GM18502 (cell line): ENCODE results near the gene CD70.
"Not testable (repeated sequence)": the region's sequence is repeated elsewhere in the genome, so short reads cannot be mapped to it uniquely, and the experiment has no call there.

Experiments
- ATAC-seq: cut with Tn5 transposase; IDR thresholded peaks from one replicate; pipeline ENCODE4 v1.9.1; 2021; ENCODE audit warnings: mild to moderate bottlenecking; ENCODE audit not compliant: unreplicated experiment, poor library complexity

Gene CD70, protein sequence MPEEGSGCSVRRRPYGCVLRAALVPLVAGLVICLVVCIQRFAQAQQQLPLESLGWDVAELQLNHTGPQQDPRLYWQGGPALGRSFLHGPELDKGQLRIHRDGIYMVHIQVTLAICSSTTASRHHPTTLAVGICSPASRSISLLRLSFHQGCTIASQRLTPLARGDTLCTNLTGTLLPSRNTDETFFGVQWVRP

GRCh38 chr19:6590827-6591319 lies at the start of gene CD70:
Gene CD70, minus strand, starts transcription at chr19:6591150. Its CDS starts 148 bp downstream, at chr19:6591002.
- peak; percentile 54 for ATAC-seq

GRCh38 chr19:6640333-6640732 lies 49.4 kb upstream of the CD70 start:
- not testable (repeated sequence) for ATAC-seq

GRCh38 chr19:6639439-6639838 lies 48.5 kb upstream of the CD70 start:
- ATAC-seq: no peak

- ATAC-seq: not testable (repeated sequence)
Observed at GRCh38 chr19:6633456-6633813, 42.5 kb upstream of the CD70 start.

GRCh38 chr19:6632747-6633455 lies 42.0 kb upstream of the CD70 start:
- ATAC-seq: not testable (repeated sequence)

DNA sequence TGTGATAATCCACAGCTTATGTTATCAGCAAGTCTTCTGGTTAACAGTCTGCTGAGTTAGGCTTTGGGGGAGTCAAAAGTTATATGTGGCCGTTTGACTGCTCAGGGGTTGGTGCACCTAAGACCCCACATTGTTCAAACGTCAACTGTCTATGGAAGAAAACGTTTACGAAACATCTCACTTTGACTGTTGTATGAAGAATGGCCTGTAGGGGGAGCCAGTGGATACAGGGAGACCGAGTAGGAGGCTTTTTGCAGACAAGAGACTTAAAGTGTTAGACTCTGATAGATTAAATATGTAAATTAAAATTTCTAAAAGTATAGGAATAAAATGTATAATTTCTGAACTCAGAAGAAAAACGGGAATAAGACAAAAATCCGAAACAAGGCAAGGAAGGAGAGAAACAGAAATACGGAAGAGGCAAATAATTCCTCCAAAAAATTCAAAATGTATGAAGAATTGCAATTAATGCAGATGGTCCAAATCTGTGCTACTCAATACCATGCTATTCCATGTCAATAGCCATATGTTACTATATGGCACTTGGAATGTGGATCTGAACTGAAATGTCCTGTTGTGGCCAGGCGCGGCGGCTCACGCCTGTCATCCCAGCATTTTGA lies 41.2 kb upstream of the CD70 start:
- ATAC-seq: no peak

- ATAC-seq: no peak
Observed at GRCh38 chr19:6626764-6627163, 35.8 kb upstream of the CD70 start.

DNA sequence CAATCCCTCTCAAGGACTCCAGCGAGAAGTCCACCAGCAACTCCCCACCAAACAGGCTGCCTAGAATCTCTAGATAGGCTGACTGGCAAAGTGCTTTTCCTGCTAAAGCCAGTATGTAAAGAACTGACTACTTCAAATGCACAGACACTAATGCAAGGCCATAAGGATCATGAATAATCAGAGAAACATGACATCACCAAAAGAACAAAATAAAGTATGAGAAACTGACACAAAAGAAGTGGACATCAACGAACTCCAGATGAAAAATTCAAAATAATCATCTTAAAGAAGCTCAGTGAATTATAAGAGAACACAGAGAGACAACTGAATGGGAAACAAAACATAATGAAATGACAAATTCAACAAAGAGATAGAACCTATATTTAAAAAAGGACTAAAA lies 26.4 kb upstream of the CD70 start:
- no peak for ATAC-seq

DNA sequence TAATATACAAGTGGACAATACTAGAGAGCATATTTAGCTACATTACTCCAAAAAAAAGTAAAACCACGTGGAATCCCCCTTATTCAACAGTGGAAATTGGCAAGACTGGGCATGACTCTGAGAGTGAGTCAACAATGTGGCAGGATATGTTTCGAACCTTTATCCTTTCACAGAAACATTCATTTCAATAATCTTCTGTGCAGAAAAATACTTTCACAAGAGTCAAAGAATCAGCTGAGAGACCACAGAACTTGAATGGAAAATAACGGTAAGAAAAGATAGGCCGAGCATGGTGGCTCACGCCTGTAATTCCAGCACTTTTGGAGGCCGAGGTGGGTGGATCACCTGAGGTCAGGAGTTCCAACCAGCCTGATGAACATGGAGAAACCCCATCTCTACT lies 25.1 kb upstream of the CD70 start:
- ATAC-seq: no peak

DNA sequence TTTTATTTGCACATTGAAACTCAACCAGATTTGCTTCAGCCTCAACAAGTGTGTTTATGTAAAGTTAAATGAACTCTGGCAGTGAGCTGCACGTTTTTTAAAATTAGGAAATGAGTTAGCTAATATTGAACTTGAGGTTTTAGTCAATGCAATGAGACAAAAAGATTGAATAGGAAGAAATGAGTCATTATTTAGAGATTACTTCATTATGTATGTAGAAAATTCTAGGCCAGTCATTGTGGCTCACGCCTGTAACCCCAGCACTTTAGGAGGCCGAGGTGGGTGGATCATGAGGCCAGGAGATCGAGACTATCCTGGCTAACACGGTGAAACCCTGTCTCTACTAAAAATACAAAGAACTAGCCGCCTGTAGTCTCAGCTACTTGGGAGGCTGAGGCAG lies 22.8 kb upstream of the CD70 start:
- ATAC-seq: no peak

DNA sequence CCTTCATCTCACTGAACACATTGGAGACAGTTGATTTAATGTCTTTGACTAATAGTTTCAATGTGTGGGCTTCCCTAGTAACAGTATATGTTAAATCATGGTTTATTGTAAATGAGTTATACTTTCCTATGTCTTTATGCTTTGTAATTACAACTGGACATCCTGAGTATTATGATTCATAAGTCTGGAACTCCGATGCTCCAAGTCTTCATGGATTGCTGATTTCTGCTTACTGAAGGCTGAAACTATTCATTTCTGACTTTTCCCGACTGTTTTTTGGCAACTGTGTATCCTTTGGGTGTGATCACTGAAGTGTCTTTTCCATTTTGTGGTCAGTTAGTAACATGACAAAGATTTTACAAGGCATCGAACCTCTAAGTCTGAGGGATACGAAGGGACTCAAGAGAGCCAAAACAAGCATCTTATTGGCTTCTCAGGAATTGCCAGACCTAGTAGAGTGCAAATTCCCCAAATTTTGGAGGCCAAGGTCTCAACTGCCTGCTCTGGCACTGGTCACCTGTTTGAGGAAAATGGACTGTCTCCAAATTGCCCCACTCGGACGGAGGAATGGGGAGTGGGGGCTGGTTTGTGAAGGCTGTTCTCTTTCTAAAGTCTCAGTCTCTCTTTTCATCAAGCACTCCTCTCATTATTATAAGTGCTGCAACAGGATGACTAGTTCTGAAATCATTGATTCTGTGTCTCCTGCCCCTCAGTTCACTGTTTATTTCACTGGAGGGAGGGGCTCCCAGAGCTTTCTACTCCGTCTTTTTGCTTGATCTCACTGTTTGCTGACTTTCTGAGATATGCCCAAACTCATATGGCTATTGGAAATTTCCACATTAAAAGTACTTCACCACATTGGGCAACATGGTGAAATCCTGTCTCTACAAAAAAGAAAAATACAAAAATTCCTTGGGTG lies 20.2 kb upstream of the CD70 start:
- ATAC-seq: no peak

DNA sequence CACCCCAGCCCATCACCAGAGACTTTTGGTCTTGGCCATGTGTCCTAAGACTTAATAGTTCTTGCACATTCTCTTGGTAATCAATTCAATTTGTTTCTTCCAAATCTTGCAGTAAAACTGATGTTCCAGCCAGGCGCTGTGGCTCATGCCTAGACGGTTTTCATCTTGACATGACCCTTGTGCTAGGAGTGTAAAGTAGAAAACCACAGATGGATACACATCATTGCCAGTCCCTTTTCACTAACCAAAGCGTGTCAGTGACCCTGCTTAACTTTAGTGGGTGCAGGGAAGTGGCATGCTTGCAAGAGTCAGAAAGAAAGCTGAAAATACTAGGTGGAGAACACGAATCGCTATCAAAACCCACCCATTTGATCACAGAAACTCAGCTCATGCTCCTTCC lies 18.0 kb upstream of the CD70 start:
- no peak for ATAC-seq

- not testable (repeated sequence) for ATAC-seq
Observed at GRCh38 chr19:6608146-6608545, 17.2 kb upstream of the CD70 start.

GRCh38 chr19:6606276-6607070 lies 15.5 kb upstream of the CD70 start:
- ATAC-seq: not testable (repeated sequence)

DNA sequence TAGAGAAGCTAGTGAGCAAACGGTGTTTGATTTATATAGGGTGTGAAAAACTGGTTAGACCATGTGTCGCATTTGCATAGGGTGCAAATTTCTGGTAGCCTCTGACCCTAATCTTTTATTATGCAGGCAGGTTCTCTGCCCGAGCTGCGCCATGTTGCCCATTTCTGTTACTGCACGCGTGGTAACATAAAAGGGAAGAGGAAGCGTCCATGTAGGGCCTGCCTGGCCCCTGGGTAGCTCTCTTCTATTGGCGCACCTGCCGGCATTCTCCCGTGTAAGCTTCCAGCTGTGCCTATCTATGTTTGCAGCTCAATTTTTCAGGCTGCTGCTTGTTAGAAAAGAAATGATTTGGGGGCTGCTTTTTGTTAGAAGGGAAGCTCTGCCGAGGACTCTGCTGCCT lies 14.0 kb upstream of the CD70 start:
- no peak for ATAC-seq

DNA sequence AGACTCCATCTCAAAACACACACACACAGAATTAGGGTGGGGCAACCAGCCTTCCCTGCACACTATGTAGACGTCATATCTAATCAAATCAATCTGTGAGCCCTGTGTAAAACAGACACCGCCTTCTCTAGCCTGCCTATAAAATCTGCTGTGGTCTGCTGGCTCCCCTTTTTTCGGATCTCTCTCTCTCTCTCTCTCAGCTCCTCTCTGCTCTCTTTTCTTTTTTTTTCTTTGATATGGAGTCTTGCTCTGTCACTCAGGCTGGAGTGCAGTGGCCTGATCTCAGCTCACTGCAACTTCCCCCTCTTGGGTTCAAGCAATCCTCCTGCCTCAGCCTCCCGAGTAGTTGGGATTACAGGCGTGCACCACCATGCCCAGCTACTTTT lies 11.8 kb upstream of the CD70 start:
- no peak for ATAC-seq

DNA sequence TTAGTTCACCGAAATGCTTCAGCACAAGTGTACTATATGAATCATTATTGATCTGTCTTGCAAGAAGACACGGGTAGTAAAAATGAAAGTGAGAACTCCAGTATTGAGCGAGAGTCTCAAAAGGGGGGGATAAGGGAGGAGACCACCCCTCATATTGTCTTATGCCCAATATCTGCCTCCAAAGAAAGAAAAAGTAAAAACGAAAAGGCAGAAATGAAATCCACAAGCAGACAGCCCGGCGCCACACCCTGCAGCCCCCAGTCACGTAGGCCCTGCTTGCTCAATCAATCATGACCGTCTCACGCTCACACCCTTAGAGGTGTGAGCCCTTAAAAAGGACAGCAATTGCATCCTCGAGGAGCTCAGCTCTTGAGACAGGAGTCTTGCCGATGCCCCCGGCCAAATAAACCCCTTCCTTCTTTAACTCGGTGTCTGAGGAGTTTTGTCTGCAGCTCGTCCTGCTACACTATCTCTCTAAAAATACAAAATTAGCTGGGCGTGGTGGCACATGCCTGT lies 10.6 kb upstream of the CD70 start:
- ATAC-seq: peak; percentile 59

GRCh38 chr19:6600951-6601536 lies 10.1 kb upstream of the CD70 start:
- not testable (repeated sequence) for ATAC-seq

DNA sequence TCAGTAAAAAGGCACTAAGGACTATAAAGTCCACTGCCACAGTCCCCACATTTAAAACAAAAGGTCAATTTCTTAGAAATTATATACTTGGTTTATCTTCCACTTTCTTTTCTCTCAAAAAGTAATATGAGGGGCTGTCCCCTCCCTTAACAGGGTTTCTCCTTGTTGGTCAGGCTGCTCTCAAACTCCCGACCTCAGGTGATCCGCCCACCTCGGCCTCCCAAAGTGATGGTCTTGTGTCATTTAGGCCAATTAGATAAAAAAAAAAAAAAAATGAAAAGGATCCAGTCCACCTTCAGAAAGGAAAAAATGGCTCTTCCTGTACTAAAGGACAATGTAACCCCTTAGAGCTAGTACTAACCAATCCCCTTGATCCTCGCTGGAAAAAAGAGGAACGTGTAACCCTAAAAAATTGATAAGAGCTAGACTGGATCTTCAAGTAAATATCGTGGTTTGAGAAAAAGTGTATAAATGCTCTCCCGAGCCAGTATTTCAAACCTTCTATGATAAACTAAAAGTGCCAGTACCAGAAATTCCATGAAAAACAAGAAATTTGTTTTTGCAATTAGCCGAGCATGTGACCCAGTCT lies 9.0 kb upstream of the CD70 start:
- no peak for ATAC-seq
